Measurements from ENCODE around the gene RPTOR.

The RPTOR gene

DNA sequence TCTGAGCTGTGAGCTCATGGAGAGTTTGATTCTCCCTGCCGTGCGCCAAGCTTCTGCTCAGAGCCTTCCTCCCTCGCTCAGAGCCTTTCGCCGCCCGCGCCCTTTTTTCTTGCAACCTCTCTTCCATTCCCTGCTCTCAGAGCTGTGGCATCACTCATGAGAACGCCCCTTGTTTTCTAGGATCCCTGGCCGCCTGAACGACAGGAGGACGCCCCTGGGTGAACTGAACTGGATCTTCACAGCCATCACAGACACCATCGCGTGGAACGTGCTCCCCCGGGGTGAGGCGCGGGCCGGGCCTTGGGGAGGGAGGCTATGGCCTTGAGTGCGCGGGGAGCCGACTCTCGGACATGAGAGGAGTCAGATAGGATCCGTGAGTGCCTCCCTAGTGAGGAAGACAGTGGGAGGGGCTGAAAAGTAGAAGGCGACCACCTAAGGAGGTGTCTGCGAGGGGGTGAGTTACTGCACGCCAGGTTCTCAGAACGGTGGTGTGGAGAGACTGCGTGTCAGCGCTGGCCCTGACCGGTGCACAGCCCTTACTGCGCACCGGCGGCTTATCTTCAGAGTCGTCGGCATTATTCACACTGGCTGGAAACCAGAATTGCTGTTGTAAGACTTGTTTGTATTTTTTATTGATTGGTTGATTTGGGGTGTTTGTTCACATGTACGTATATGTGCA, 277.5 kb downstream of the RPTOR start (continued):
- TF ChIP-seq BACH2 (CRISPR knock-in tag; IDR thresholded peaks at IDR 0.05; ENCODE audit: borderline replicate concordance), result no peak
- TF ChIP-seq CREB5 (CRISPR knock-in tag; IDR thresholded peaks at IDR 0.05; ENCODE audit: low read depth), result no peak
- no peak for TF ChIP-seq CSRNP3 (CRISPR knock-in tag; IDR thresholded peaks at IDR 0.05)
- no peak for TF ChIP-seq OSR1 (CRISPR knock-in tag; IDR thresholded peaks at IDR 0.05)
- no peak for TF ChIP-seq ISL1 (CRISPR knock-in tag; IDR thresholded peaks at IDR 0.05)
- no peak for TF ChIP-seq POU6F1 (CRISPR knock-in tag; IDR thresholded peaks at IDR 0.05; ENCODE audit: borderline replicate concordance, low read depth)
- no peak for TF ChIP-seq ZFP3 (CRISPR knock-in tag; IDR thresholded peaks at IDR 0.05)

DNA sequence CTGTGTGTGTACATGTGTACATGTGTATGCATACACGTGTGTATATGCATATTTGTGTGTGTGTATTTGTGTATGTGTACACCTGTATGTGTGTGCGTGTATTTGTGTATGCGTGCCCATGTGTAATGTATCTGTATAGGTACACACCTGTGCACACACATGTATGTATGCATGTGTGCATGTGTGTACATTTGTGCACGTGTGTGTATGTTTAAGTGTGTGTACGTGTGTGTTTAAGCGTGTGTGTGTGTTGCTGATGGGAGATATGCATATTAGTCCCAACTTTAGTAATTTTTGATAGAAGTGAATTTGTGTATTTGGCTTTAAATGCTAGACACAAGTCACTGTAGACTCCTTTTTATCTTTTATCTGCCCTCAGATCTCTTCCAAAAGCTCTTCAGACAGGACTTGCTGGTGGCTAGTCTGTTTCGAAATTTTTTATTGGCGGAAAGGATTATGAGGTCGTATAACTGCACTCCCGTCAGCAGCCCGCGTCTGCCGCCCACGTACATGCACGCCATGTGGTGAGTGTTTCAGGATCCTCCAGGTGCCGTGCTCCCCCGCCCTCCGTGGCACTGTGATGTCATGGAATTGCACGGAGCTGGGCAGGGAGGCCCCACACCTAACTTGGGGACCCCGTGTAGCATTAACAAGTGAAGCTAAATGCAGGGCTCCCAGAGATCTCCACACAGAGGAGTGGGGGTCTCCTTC, 278.2 kb downstream of the RPTOR start:
- ATAC-seq, result no peak
- TF ChIP-seq ISL1 (CRISPR knock-in tag; IDR thresholded peaks at IDR 0.05) (no peak), CREB5 (CRISPR knock-in tag; IDR thresholded peaks at IDR 0.05; ENCODE audit: low read depth) (no peak)

DNA sequence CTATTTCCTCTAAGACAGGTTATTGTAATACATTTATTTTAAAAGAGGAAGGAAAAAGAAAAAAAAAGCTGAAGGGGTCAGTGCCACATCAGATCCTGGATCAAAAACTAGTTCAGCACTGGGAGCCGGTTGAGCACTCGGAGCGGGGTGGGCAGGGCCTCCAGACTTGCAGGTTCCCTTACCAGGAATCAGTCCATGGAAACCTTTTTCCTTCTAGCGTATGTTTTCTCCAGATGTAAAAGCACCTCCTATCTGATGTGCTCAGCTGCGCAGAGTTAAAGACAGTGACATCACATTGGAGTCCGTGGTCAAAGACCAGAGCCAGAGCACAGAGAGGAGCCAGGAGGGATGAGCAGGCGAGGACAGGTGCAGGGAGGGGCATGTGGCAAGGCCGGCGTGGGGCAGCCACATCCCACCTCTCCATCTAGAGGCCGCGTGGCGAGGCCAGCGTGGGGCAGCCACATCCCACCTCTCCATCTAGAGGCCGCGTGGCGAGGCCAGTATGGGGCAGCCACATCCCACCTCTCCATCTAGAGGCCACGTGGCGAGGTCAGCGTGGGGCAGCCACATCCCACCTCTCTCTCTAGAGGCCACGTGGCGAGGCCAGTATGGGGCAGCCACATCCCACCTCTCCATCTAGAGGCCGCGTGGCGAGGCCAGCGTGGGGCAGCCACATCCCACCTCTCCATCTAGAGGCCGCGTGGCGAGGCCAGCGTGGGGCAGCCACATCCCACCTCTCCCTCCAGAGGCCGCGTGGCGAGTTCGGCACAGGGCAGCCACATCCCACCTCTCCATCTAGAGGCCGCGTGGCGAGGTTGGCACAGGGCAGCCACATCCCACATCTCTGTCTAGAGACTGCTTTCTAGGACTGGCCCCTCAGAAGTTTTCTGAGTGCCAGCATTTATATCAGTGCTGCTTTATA, 280.2 kb downstream of the RPTOR start:
- TF ChIP-seq GLIS3 (CRISPR knock-in tag; IDR thresholded peaks at IDR 0.05), result no peak
- TF ChIP-seq ISL1 (CRISPR knock-in tag; IDR thresholded peaks at IDR 0.05), result no peak
- TF ChIP-seq SNAI2 (CRISPR knock-in tag; IDR thresholded peaks at IDR 0.05), result no peak
- ATAC-seq, result no peak

DNA sequence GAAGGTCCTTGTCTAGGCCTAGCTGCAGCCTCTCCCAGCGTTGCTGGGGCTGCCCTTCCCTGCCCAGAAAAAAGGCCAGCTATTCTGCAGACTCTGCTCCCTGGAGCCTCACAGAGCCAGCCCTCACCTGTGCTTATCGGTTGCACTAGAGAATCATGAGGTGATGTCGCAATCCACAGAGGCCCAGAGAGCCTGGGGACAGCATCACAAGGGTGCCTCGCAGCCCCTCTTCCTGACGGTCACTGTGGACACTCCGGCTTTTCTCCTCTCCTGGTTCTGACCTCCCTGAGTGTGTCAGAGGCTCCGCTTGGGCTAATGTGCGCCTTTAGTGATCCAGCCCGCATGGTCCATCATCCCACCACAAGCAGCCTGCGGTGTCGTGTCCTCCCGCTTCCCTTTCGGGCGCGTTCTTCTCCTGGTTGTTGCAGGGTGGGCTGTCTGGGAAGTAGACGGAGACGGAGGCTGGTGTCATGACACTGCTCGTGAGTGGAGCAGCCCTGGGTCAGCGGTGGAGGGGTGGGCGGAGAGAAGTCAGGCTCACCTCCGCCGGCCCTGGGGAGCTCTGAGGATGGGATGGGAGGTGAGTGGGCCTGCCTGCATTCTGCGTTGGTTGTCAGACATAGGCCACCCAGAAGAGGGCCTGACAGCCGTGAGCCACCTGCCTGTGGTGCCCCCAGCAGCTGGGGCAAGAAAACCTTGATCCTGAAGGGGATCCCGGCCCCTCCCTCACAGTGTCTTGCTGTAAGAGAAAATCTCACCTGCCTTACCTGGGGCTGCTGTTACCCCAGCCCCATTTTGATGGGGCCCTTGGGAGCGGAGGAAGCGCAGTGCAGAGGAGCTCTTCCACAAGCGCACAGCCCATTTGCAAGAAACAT, 281.1 kb downstream of the RPTOR start:
- no peak for TF ChIP-seq GLIS3 (CRISPR knock-in tag; IDR thresholded peaks at IDR 0.05)
- no peak for TF ChIP-seq ZNF565 (CRISPR knock-in tag; conservative IDR thresholded peaks at IDR 0.05; ENCODE audit: low read depth)
- TF ChIP-seq PATZ1 (CRISPR knock-in tag; IDR thresholded peaks at IDR 0.05; ENCODE audit: borderline replicate concordance), result no peak
- no peak for TF ChIP-seq PPARA (CRISPR knock-in tag; IDR thresholded peaks at IDR 0.05; ENCODE audit: borderline replicate concordance)
- no peak for TF ChIP-seq RARB (CRISPR knock-in tag; IDR thresholded peaks at IDR 0.05)
- no peak for TF ChIP-seq ISL1 (CRISPR knock-in tag; IDR thresholded peaks at IDR 0.05)
- TF ChIP-seq CREB5 (CRISPR knock-in tag; IDR thresholded peaks at IDR 0.05; ENCODE audit: low read depth), result no peak
- TF ChIP-seq, protein P1, sequence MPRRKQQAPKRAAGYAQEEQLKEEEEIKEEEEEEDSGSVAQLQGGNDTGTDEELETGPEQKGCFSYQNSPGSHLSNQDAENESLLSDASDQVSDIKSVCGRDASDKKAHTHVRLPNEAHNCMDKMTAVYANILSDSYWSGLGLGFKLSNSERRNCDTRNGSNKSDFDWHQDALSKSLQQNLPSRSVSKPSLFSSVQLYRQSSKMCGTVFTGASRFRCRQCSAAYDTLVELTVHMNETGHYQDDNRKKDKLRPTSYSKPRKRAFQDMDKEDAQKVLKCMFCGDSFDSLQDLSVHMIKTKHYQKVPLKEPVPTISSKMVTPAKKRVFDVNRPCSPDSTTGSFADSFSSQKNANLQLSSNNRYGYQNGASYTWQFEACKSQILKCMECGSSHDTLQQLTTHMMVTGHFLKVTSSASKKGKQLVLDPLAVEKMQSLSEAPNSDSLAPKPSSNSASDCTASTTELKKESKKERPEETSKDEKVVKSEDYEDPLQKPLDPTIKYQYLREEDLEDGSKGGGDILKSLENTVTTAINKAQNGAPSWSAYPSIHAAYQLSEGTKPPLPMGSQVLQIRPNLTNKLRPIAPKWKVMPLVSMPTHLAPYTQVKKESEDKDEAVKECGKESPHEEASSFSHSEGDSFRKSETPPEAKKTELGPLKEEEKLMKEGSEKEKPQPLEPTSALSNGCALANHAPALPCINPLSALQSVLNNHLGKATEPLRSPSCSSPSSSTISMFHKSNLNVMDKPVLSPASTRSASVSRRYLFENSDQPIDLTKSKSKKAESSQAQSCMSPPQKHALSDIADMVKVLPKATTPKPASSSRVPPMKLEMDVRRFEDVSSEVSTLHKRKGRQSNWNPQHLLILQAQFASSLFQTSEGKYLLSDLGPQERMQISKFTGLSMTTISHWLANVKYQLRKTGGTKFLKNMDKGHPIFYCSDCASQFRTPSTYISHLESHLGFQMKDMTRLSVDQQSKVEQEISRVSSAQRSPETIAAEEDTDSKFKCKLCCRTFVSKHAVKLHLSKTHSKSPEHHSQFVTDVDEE (CRISPR knock-in tag; IDR thresholded peaks at IDR 0.05), result no peak
- TF ChIP-seq ZFP30 (CRISPR knock-in tag; IDR thresholded peaks at IDR 0.05), result no peak
- TF ChIP-seq TOX (CRISPR knock-in tag; IDR thresholded peaks at IDR 0.05; ENCODE audit: borderline replicate concordance), result no peak
- no peak for TF ChIP-seq SNAI2 (CRISPR knock-in tag; IDR thresholded peaks at IDR 0.05)
- TF ChIP-seq ZNF70 (CRISPR knock-in tag; IDR thresholded peaks at IDR 0.05), result no peak
- TF ChIP-seq BACH2 (CRISPR knock-in tag; IDR thresholded peaks at IDR 0.05; ENCODE audit: borderline replicate concordance), result no peak
- no peak for TF ChIP-seq ZC3H10 (CRISPR knock-in tag; IDR thresholded peaks at IDR 0.05)
- no peak for ATAC-seq

Measured in SK-N-SH treated with all-trans-retinoic acid at 6 μM for 48 hours (cell line).